Peyer's patch (tissue), 4 donors: ENCODE data around the gene MAPK13.

Source experiments
- POLR2A ChIP-seq, 2 donors: fragments of 450-650 bp; IDR thresholded peaks; one replicate each; pipeline ENCODE4 v1.5.1; 2017; ENCODE audit warnings: antibody characterized with exemption in 2 of 2, mild to moderate bottlenecking in 2 of 2, moderate library complexity in 2 of 2
- TF ChIP-seq, protein P1 (sequence below), 6 experiments: fragments of 450-650 bp in 4 of 6; fragments of 200-600 bp in 2 of 6; sonication (generic) in 1 of 6; IDR thresholded peaks; one replicate each; pipeline ENCODE4 v1.5.1; 2017 to 2019; ENCODE audit warnings: antibody characterized with exemption in 6 of 6, mild to moderate bottlenecking in 3 of 6, moderate library complexity in 1 of 6

GRCh38 chr6:36142971-36143838 is 12.9 kb downstream of the MAPK13 start:
- no peak for TF ChIP-seq POLR2A (IDR thresholded peaks at IDR 0.05)
- TF ChIP-seq, protein P1, sequence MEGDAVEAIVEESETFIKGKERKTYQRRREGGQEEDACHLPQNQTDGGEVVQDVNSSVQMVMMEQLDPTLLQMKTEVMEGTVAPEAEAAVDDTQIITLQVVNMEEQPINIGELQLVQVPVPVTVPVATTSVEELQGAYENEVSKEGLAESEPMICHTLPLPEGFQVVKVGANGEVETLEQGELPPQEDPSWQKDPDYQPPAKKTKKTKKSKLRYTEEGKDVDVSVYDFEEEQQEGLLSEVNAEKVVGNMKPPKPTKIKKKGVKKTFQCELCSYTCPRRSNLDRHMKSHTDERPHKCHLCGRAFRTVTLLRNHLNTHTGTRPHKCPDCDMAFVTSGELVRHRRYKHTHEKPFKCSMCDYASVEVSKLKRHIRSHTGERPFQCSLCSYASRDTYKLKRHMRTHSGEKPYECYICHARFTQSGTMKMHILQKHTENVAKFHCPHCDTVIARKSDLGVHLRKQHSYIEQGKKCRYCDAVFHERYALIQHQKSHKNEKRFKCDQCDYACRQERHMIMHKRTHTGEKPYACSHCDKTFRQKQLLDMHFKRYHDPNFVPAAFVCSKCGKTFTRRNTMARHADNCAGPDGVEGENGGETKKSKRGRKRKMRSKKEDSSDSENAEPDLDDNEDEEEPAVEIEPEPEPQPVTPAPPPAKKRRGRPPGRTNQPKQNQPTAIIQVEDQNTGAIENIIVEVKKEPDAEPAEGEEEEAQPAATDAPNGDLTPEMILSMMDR (IDR thresholded peaks at IDR 0.05), result no peak
